IPS-20b (cell line): ENCODE data around the gene GNG4.
"Not testable (repeated sequence)": the region's sequence is repeated elsewhere in the genome, so short reads cannot be mapped to it uniquely, and the experiment has no call there.

Experiments
- H3K27ac ChIP-seq: one replicate; pipeline ENCODE4 v1.5.1; 2013; ENCODE audit warnings: low read length
- H3K27me3 ChIP-seq: 2 replicates; pipeline ENCODE4 v1.6.1; 2013; ENCODE audit warnings: mild to moderate bottlenecking, low read length, inconsistent platforms; ENCODE audit not compliant: insufficient read depth
- H3K36me3 ChIP-seq: 2 replicates; pipeline ENCODE4 v1.6.1; 2013; ENCODE audit warnings: low read depth, mild to moderate bottlenecking, inconsistent platforms, low read length, moderate library complexity; ENCODE audit not compliant: insufficient read depth
- H3K4me1 ChIP-seq: 2 replicates; pipeline ENCODE4 v1.6.1; 2013; ENCODE audit warnings: mild to moderate bottlenecking, control low read depth, inconsistent platforms, low read length, moderate library complexity; ENCODE audit not compliant: insufficient read depth
- H3K4me3 ChIP-seq: 2 replicates; pipeline ENCODE4 v1.5.1; 2013; ENCODE audit warnings: mild to moderate bottlenecking, low read length, inconsistent platforms
- H3K9ac ChIP-seq: 2 replicates; pipeline ENCODE4 v1.6.1; 2013; ENCODE audit warnings: low read depth, mild to moderate bottlenecking, inconsistent platforms, low read length, moderate library complexity
- H3K9me3 ChIP-seq: 2 replicates; pipeline ENCODE4 v1.6.1; 2013; ENCODE audit warnings: mild to moderate bottlenecking, low read depth, low read length, inconsistent platforms; ENCODE audit not compliant: insufficient read depth

The GNG4 gene

DNA sequence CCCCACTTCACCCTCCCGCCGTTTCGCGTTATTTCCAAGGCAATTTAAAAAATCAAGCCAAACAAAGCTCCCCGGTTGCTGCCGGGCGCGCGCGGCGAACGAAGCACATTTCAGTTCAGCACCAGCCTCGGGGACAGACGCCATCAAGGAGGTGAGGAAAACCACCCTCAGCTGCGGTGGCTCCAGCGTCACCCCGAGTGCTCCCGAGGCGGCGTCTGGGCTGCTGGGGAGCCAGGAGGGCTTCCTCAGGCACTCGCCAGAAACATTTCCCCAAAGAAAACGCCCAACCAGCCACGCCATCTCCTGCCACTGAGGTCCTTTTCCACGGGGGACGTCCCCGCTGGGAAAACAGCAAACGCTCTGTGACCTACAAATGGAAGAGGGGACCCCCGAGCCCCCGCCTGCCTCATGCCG, 623 bp downstream of the GNG4 start:
- Histone ChIP-seq H3K9ac (peak overlapping the region; percentile 43; the same call in 1 of the 2 replicates), H3K27ac (no peak overlapping the region), H3K36me3 (no peaks in the 10 kb centered on the region), H3K27me3 (peaks cover 48% of the 10 kb centered on the region), H3K4me3 (peak overlapping the region; percentile 62), H3K4me1 (peaks cover 10% of the 10 kb centered on the region; the same call in 1 of the 2 replicates), H3K9me3 (no peaks in the 10 kb centered on the region)

DNA sequence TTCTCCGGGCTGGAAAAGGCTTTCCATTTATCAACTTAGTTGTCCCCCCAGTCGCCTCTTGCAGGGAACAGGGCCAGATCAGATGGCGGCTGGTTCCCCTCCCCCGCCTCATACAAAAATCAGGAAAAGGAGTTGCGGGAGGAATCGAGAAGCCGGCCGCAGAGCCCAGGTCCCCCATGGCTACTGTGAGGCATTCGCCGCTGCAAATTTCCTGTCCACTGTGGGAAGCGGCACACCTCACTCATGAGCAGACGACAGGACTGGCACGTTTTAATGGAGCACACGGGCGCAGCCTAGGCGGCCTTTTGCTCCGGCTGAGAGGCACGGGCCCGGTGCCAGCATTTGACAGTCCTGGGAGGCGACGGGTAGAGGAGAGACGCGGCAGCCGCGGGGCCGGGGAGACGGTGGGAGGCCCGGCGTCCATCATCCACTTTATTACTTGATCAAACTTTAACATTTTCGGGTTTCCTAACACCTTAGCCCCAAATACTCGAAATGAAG, 1.1 kb downstream of the GNG4 start:
- Histone ChIP-seq H3K9ac (peak overlapping the region; percentile 43; the same call in 1 of the 2 replicates), H3K4me3 (peak overlapping the region; percentile 62), H3K36me3 (no peaks in the 10 kb centered on the region), H3K27ac (no peak overlapping the region), H3K27me3 (peaks cover 48% of the 10 kb centered on the region), H3K9me3 (no peaks in the 10 kb centered on the region), H3K4me1 (peaks cover 14% of the 10 kb centered on the region)

DNA sequence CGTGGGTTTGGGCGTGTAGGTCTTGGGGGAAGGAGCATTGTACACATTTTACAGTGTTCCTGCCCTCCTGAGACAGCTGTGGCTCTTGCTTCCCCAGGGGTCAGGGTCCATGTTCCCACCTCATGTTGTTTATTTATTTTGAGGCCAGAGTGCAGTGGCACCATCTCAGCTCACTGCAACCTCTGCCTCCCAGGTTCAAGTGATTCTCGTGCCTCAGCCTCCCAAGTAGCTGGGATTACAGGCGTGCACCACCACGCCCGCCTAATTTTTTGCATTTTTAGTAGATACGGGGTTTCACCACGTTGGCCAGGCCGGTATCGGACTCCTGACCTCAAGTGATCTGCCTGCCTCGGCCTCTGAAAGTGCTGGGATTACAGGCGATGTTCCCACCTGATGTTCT, 2.0 kb downstream of the GNG4 start:
- H3K36me3 ChIP-seq, H3K9me3 ChIP-seq, H3K27ac ChIP-seq, H3K4me3 ChIP-seq, H3K9ac ChIP-seq: not testable (repeated sequence)
- H3K27me3 ChIP-seq, result peaks cover 43% of the 10 kb centered on the region
- peaks cover 23% of the 10 kb centered on the region for H3K4me1 ChIP-seq

DNA sequence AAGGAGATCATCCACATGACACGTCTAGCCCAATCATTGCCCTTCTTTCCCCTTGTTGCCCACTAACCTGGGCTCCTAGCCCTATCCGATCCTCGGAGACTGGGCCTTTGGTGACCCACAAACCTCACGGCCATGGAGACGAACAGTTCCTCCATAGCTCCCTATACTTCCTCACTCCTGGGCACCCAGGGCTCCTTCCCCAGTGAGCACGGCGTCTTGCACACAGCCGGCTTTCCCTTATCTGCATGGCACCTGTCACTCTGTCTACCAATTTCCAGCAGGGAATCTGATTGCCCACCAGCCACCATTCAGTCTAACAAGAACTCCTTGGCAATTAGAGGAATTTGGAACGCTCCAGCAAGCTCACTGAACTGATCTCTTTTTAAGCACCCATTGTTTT, 3.1 kb downstream of the GNG4 start:
- Histone ChIP-seq H3K36me3 (no peaks in the 10 kb centered on the region), H3K9ac (no peak overlapping the region), H3K27me3 (peaks cover 35% of the 10 kb centered on the region), H3K4me1 (peaks cover 30% of the 10 kb centered on the region), H3K27ac (no peak overlapping the region), H3K4me3 (no peak overlapping the region), H3K9me3 (no peaks in the 10 kb centered on the region)

DNA sequence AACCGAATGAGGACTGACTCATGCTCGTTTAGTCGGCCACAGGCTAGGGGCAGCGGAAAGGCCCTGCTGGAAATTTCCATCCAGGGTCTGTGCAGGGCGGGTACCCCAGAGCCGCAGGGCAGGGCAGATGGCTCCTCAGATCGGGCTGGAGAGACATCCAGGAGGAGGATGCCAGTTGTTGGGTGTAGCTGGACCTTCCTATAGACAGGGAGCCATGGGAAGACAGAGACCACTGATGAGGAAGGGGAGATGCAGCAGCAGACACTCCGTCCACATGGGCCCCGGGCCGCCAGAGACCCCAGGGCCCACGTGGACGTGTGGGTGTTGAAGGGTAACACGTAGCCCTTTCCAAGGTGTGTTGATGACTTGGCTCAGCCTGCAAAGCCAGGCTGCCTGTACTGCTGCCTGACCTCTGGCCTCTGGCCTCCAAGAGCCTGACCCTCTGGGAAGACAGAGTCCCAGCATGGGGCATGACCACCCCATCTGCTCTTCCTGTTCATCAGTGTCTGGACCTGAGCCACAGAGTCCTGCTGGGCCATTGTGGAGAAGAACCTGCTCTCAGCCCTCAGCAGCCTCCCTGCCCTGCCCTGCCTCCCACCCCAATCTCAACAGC, 4.8 kb downstream of the GNG4 start:
- Histone ChIP-seq H3K4me1 (peaks cover 25% of the 10 kb centered on the region), H3K27me3 (peaks cover 23% of the 10 kb centered on the region), H3K9ac (no peak overlapping the region)

DNA sequence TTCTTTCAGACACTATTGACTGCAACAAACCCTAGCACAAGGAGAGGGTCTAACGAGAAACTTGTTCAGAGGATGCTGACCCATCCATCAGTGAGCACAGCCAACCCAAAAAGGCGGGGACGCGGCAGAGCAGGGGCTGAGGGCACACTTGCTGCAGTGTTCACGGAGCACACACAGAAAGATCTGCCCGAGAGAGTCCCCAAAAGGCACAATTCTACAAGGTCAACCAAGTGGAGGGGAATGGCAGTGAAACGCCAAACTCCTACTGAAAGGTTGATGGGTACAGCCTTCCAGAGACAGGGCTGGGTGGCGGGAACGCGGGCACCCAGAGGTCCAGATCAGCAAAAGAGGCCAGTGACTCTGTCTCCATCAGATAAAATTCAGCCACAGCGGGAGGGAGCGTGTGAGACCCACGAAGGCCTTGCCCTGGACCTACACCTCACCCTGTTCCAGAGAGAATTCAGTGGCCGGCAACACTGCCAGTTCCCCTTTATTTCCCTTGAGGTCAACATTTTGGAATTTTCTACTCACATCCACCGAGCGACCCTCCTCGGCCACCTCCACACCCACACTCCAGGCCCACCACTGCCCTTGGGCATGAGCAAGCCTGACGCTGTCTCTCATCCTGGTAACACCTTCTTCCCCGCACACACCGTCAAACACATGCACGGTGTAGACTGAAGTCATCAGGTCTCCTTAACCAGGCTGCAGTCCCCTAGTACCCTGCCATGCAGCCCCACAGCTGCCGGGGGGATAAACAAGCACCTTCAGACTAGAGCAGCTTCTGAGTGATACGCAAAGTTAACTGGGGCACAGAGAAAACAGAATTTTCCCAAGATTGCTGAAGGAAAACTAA, 5.5 kb downstream of the GNG4 start:
- H3K9me3 ChIP-seq, result no peaks in the 10 kb centered on the region
- no peak overlapping the region for H3K27ac ChIP-seq
- H3K4me1 ChIP-seq, result peaks cover 25% of the 10 kb centered on the region
- H3K36me3 ChIP-seq, result no peaks in the 10 kb centered on the region
- H3K27me3 ChIP-seq, result peaks cover 21% of the 10 kb centered on the region
- no peak overlapping the region for H3K4me3 ChIP-seq
- no peak overlapping the region for H3K9ac ChIP-seq

More for the DNA sequence above, 4.8 kb downstream of the GNG4 start:
- no peaks in the 10 kb centered on the region for H3K36me3 ChIP-seq
- H3K4me3 ChIP-seq, result no peak overlapping the region
- no peak overlapping the region for H3K27ac ChIP-seq
- no peaks in the 10 kb centered on the region for H3K9me3 ChIP-seq

DNA sequence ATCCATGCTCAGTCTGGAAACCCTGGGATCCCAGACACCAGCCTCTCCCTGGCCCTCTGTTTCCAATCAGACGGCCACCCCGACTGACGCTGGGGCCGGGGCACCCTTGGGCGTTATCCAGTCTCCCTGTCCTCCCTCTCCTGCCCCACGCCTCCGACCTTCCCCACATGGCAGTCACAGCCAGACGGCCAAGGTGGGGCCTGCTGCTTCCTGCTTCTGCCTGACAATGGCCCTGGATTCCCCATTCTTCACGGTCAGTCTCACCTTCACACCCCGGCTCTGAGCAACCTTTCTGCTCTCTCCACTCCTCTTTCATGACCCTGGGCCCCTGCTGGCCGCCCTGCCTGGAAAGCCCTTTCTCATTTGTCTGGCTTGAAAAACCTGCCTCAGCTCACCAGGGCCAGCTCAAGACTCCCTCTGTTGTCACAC, 6.6 kb downstream of the GNG4 start:
- Histone ChIP-seq H3K4me1 (peaks cover 22% of the 10 kb centered on the region), H3K27me3 (peaks cover 9% of the 10 kb centered on the region), H3K9me3 (no peaks in the 10 kb centered on the region), H3K4me3 (0 out of 2 replicates have a peak overlapping the region, but pooled peaks have one; percentile 23), H3K27ac (no peak overlapping the region), H3K9ac (peak overlapping the region; percentile 34; the same call in 1 of the 2 replicates), H3K36me3 (no peaks in the 10 kb centered on the region)

DNA sequence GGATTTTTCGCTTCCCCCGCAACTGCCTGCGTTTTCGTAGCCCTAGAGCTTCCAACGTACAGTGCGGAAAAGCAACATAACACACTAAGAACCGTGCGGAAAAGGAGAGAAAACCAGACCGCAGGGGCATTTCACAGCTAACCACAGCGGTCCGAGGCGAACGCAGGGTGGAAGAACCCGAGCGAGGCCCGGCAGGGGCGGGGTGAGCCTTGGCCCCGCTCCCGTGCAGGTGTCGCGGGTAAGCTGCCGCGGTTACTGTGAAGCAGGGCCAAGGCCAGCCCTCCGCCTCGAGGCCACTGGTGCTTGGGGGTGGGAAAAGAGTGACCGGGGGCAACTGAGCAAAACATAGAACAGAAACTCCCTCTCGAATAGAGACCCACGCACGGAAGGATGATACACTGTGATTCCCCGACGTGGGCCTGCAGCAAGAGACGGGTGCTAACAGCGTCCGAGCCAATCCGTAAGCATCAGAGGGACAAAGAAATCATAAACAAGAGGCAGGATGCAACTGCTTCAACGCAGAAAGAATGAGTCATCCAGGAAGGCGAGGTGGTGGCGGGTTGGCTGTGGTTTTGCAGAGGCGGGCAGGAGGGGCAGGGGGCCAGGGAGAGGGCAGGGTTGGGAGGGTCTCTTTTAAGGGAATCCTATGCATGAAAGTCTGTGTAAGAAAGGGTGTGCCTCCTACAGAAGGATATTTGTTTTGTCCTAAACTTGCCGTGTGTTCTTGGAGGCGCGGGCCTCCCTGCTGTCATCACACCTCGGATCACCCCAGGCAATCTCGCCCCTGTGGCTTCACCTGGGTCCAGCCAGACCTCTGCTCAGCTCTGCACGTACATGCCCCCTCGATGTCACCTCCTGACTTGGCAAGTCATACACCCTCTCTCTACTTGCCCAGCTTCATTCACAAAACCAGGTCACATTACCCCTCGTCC, 7.3 kb downstream of the GNG4 start:
- Histone ChIP-seq H3K27ac (no peak overlapping the region), H3K9ac (peak overlapping the region; percentile 34; the same call in 1 of the 2 replicates), H3K4me1 (peaks cover 21% of the 10 kb centered on the region), H3K4me3 (peak overlapping the region; percentile 26; the same call in 1 of the 2 replicates), H3K27me3 (0 out of 2 replicates have a peak, but pooled peaks cover 3% of the 10 kb centered on the region), H3K9me3 (no peaks in the 10 kb centered on the region), H3K36me3 (no peaks in the 10 kb centered on the region)

DNA sequence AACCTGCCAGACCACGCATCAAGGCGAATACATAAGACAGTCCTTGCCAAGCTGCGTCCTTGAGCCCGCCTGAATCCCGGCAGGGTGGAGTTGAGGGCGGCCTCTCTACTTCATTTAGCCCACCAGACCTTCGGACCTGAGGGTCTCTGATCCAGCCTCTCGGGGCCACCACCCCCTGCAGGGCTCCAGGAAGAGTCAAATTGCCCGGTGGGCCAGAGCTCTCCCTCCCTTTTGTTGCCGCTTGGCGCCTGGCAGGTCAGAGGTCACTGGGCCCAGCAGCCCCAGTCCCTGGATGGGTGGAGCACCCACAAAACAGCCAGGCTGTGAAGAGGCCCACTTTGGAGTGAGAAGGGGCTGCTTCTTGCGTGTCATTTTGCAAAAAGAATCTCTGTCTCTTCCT, 9.0 kb downstream of the GNG4 start:
- no peak overlapping the region for H3K9ac ChIP-seq
- H3K9me3 ChIP-seq, result no peaks in the 10 kb centered on the region
- H3K36me3 ChIP-seq, result no peaks in the 10 kb centered on the region
- H3K27ac ChIP-seq, result no peak overlapping the region
- no peaks in the 10 kb centered on the region for H3K27me3 ChIP-seq
- H3K4me3 ChIP-seq, result no peak overlapping the region
- peaks cover 21% of the 10 kb centered on the region for H3K4me1 ChIP-seq

DNA sequence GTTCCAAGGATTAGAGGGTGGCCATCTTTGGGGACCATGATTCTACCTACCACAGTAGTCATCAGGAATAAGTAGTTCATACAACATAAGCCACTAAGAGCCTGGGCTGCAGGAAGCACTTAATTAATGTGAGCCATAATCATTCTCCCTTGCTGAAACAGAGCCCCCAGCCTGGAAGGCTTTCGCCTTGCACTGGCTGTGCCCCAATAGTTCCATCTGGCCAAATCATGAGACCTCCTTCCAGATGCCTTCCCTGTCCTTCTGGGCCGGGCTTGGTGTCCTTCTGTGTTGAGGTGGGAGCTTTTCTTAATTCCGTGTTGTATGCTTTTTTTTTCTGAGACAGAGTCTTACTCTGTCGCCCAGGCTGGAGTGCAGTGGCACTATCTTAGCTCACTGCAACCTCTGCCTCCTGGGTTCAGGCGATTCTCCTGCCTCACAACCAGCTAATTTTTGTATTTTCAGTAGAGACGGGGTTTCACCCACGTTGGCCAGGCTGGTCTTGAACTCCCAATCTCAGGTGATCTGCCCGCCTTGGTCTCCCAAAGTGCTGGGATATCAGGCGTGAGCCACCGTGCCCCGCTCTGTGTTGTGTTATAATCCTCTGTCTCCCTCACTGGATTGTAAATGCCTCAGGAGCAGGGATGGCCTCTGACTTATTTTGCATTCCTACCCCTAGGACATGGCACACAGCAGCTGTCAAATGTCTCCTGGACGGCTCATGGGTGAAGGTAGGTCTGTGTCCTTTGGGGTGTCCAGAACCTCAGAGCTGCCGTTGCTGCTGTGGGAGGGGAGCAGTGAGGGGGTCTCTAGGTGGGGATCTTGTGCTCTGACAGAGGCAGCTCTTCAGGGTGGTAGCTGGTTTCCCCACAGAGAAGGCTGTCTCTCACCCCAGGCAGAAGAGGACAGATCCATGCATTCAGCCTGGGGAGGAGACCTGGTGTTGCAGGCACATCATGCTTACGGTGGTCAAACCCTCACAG, 10.1 kb downstream of the GNG4 start:
- Histone ChIP-seq H3K27me3 (no peaks in the 10 kb centered on the region), H3K27ac (no peak overlapping the region), H3K9me3 (no peaks in the 10 kb centered on the region), H3K36me3 (no peaks in the 10 kb centered on the region), H3K4me1 (peaks cover 21% of the 10 kb centered on the region), H3K4me3 (no peak overlapping the region), H3K9ac (no peak overlapping the region)
